ENCODE results near the gene SUCNR1. TPM values are rescaled to one million over a fixed set of nuclear protein-coding genes. Genes with fewer than 3 reads are reported as not detected.

The SUCNR1 gene
- total RNA-seq, 1 donor from 2014 or later = not detected

DNA sequence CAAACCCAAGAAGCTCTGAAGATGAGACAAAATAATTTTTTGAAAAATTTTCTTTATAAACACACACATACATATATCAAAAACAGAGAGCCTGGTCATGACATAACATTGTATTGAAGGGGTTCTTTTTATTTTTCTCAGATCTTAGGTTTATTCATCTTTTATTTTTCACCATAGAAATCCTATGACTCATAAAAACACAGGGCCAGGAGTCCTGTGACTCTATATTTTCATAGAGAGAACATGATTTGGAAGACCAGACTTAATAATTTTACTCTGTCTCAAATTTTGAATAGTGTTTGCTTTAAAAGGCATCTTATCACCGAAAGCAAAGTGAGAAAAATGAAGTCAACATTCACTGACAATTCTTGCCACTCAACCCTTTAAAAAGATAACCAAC lies 57.7 kb downstream of the SUCNR1 start:
- Mint-ChIP-seq H3K4me1 (ENCODE audit: low read depth, unreplicated experiment) (no peaks in the 10 kb centered on the region), H3K27ac (ENCODE audit: unreplicated experiment) (no peak overlapping the region), H3K27me3 (ENCODE audit: unreplicated experiment) (no peaks in the 10 kb centered on the region), H3K36me3 (ENCODE audit: unreplicated experiment) (no peaks in the 10 kb centered on the region), H3K4me3 (ENCODE audit: unreplicated experiment) (no peak overlapping the region), H3K9me3 (ENCODE audit: unreplicated experiment) (no peaks in the 10 kb centered on the region)
- DNase-seq = no peak
- TF ChIP-seq, protein P1, sequence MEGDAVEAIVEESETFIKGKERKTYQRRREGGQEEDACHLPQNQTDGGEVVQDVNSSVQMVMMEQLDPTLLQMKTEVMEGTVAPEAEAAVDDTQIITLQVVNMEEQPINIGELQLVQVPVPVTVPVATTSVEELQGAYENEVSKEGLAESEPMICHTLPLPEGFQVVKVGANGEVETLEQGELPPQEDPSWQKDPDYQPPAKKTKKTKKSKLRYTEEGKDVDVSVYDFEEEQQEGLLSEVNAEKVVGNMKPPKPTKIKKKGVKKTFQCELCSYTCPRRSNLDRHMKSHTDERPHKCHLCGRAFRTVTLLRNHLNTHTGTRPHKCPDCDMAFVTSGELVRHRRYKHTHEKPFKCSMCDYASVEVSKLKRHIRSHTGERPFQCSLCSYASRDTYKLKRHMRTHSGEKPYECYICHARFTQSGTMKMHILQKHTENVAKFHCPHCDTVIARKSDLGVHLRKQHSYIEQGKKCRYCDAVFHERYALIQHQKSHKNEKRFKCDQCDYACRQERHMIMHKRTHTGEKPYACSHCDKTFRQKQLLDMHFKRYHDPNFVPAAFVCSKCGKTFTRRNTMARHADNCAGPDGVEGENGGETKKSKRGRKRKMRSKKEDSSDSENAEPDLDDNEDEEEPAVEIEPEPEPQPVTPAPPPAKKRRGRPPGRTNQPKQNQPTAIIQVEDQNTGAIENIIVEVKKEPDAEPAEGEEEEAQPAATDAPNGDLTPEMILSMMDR (IDR thresholded peaks at IDR 0.05; ENCODE audit: partially characterized antibody, unreplicated experiment) = no peak

DNA sequence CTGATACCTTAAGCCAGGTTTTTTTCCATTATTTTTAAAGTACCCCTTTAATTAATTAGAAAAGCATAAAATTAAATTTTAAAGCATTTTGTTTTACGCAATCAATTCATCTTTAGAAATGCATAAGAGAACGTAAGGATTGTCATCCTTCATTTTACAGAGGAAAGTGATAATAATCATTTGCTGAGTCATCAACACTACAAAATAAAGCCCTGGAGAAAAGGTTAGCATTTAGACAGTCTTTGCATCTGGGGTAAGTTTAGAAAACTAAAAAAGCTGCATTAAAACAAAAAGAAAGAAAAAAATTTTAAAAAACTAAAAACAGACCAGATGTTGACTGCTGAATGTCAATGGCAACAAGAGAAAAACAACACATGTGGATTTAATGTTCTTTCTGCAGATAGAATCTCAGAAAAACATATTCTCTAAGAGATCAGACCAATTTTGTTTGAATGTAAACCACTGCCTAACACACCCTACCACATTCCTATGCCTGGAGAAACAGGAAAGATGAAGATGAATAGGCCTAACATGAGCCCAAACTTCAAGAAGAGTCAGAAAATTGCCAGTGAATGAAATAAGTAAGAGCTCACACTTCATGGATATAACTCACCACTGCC lies 59.9 kb downstream of the SUCNR1 start:
- DNase-seq = no peak
- Mint-ChIP-seq H3K36me3 (ENCODE audit: unreplicated experiment) (no peaks in the 10 kb centered on the region), H3K27me3 (ENCODE audit: unreplicated experiment) (no peaks in the 10 kb centered on the region), H3K9me3 (ENCODE audit: unreplicated experiment) (no peaks in the 10 kb centered on the region), H3K27ac (ENCODE audit: unreplicated experiment) (no peak overlapping the region), H3K4me3 (ENCODE audit: unreplicated experiment) (no peak overlapping the region), H3K4me1 (ENCODE audit: low read depth, unreplicated experiment) (no peaks in the 10 kb centered on the region)
- TF ChIP-seq, protein P1 (IDR thresholded peaks at IDR 0.05; ENCODE audit: partially characterized antibody, unreplicated experiment) = no peak

Other genes with a start within 250 kb of the SUCNR1 start
- not detected for gene AADACL2, start 139.7 kb upstream of the SUCNR1 start, total RNA-seq (ENCODE audit: unreplicated experiment)
- not detected for gene AADAC, start 59.5 kb upstream of the SUCNR1 start, total RNA-seq (ENCODE audit: unreplicated experiment)

Measured in glutamatergic neuron (in vitro differentiated cells).